Panc1 (cell line): ENCODE results near the gene MRGPRF.

Experiments
- POLR2AphosphoS5 ChIP-seq: IDR thresholded peaks from 2 replicates; pipeline ENCODE4 v1.6.1; 2012; ENCODE audit warnings: mild to moderate bottlenecking, low read depth, low read length, moderate library complexity
- TF ChIP-seq, protein P1 (sequence below): fragments of 450-650 bp; IDR thresholded peaks from 2 replicates; pipeline ENCODE4 v1.5.1; 2017; ENCODE audit warnings: mild to moderate bottlenecking

DNA sequence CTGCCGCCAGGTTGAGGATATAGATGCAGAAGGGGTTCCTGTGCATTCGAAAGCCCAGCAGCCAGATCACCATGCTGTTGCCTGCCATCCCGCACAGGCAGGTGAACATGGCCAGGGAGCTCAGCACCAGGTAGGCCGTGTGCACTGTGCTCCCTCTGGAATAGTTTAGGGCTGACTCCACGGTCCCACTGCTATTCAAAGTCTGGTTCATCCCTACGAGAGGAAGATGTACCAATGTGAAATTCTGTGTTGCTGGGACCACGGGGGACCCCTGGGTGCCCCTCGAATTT lies 32.3 kb downstream of the MRGPRF start, which contains the start of gene MRGPRD:
- TF ChIP-seq, protein P1, sequence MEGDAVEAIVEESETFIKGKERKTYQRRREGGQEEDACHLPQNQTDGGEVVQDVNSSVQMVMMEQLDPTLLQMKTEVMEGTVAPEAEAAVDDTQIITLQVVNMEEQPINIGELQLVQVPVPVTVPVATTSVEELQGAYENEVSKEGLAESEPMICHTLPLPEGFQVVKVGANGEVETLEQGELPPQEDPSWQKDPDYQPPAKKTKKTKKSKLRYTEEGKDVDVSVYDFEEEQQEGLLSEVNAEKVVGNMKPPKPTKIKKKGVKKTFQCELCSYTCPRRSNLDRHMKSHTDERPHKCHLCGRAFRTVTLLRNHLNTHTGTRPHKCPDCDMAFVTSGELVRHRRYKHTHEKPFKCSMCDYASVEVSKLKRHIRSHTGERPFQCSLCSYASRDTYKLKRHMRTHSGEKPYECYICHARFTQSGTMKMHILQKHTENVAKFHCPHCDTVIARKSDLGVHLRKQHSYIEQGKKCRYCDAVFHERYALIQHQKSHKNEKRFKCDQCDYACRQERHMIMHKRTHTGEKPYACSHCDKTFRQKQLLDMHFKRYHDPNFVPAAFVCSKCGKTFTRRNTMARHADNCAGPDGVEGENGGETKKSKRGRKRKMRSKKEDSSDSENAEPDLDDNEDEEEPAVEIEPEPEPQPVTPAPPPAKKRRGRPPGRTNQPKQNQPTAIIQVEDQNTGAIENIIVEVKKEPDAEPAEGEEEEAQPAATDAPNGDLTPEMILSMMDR, result no peak
- TF ChIP-seq POLR2AphosphoS5, result no peak
